SK-N-MC (cell line): Measurements from ENCODE around the gene PLEKHG4B.

Source experiments
- EZH2 ChIP-seq: fragments of 200-600 bp; sonication (generic); IDR thresholded peaks from one replicate; pipeline ENCODE4 v1.6.1; 2017; ENCODE audit warnings: antibody characterized with exemption
- FOXP2 ChIP-seq: optimal IDR thresholded peaks from 2 replicates; pipeline ENCODE3; 2011; ENCODE audit warnings: mild to moderate bottlenecking, moderate library complexity; ENCODE audit not compliant: insufficient read depth; ENCODE audit errors: extremely low read length, control extremely low read depth
- POLR2AphosphoS5 ChIP-seq: IDR thresholded peaks from 2 replicates; pipeline ENCODE4 v1.6.1; 2012; ENCODE audit warnings: mild to moderate bottlenecking, low read depth, low read length, borderline replicate concordance

DNA sequence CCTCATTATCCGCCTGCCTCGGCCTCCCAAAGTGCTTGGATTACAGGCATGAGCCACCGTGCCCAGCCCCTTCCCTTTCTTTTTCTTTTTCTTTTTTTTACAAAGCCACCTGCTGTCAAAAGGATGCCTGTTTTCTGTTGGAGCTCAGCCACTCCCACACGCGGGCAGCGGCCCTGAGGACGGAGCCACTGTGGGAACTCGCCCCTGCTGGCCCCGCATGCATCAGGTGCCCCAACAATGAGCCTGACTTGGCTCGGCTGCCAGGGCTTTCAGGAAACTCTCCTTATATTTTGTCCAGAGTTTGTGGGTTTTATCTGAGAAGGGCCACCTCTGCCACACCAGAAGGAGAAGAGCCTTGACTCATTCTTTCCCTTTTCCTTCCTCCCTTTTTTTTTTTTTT lies 62.3 kb downstream of the PLEKHG4B start:
- TF ChIP-seq EZH2 (no peak), POLR2AphosphoS5 (no peak), FOXP2 (no peak)
